GM12801 (cell line): ENCODE measurements around the gene BBS4.

ENCODE experiments used
- CTCF ChIP-seq: IDR thresholded peaks from one replicate; pipeline ENCODE4 v1.5.1; 2011; ENCODE audit warnings: control low read depth; ENCODE audit not compliant: insufficient read length; ENCODE audit errors: extremely low read depth

The BBS4 gene

GRCh38 chr15:72725446-72725845 is 39.4 kb downstream of the BBS4 start:
- no peak for TF ChIP-seq CTCF

DNA sequence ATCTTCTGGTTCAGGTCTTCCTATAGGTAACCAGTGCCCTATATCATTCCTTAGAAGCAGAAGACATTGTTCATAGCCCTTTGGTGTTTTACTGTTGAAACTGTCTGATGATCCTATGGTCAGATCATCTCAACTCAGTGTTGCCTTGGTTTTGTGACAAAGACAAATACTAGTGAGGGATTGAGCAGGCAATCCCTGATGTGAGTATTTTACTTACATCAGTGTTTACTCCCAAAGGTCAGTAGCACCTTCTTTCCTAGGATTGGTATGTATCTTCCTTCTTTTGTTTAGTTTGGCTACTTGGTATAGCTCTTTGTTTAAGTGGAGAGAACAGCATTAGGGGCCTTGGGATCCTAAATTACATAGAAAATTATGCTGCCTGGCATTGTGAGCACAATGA is 41.1 kb downstream of the BBS4 start:
- TF ChIP-seq CTCF, result no peak

DNA sequence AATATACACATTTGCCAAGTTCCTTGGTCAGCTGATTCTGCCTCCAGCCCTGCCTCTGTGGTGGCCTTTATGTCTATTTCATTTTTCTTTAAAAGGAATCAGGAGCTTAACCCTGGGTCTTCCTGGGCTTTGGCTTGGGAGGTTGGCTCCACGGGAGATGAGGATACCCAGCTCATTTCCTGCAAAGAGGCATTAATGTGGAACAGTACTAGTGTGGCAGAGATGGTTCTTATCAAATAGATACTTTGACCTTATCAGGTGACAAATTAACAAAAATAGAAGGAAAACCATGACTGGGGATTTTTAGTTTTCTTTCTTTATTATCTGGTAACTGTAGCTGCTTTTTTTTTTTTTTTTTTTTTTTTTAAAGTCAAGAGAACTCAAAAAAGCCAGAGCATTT is 42.8 kb downstream of the BBS4 start:
- TF ChIP-seq CTCF, result no peak

- no peak for TF ChIP-seq CTCF
Observed at GRCh38 chr15:72732086-72732485, 46.1 kb downstream of the BBS4 start.

- no peak for TF ChIP-seq CTCF
Observed at GRCh38 chr15:72732516-72732915, 46.5 kb downstream of the BBS4 start.

DNA sequence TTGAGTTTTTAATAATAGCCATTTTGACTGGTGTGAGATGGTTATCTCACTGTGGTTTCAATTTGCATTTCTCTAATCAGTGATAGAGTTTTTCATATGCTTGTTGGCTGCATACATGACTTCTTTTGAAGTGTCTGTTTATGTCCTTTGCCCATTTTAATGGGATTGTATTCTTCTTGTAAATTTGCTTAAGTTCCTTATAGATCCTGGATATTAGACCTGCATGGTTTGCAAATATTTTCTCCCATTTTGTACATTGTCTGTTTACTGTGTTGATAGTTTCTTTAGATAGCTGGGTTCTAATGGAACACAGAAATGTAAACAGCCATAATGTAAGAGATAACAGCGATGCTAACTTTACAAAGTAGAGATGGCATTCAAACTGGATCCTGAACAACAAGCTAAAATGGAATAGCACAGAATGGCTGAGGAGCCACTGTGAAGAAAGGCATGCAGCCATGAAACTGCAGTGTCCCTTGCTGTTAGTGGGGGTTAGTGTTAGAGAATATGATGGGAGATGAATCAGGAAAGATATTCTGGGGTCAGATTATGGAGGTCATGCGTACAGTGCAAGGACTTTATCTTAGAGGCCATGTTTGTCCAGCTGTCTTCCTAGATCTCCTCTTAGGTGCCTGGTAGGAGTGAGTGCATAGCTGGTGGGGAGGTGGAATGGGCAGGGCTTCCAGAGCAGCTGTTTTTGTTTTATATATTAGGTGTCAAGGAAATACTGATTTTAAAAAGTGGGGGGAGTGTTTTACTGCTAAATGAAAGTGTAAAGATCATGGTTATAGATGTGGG is 48.1 kb downstream of the BBS4 start:
- TF ChIP-seq CTCF, result no peak

DNA sequence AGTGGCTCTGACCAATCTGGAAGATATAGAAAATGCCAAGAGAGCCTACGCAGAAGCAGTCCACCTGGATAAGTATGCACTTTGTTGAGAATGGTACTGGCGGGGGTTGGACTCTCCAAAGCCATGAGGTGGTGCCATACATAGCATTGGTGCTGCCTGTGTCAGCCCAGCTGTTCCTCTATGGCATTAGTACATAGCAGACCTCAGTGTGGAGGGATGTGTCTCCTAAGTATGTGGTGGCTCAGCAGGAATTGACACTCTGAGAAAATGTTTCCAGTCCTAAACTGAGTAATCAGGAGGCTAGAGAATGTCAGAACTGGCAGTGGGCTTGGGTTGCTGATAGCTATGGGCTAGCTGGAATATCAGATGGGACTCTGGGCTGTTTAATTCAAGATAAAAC is 49.1 kb downstream of the BBS4 start:
- no peak for TF ChIP-seq CTCF
